AG04449 (cell line): ENCODE data around the gene GJA3.

ENCODE experiments used
- CTCF ChIA-PET: fragments of 350-600 bp; formaldehyde crosslinking; extraction: SDS; loops from one replicate; lab custom pipeline; 2021; ENCODE audit warnings: antibody characterized with exemption; lab: Yijun Ruan, JAX
- POLR2A ChIA-PET: fragments of 400-600, 350-600 bp; formaldehyde crosslinking; extraction: SDS; loops from one replicate; lab custom pipeline; 2020; ENCODE audit warnings: antibody characterized with exemption, inconsistent platforms; lab: Yijun Ruan, JAX
- DNase-seq: peaks from one replicate; pipeline ENCODE4 v3.0.0-alpha.2; 2010; ENCODE audit warnings: low read depth, low spot score
- H3K4me3 ChIP-seq: 2 replicates; pipeline ENCODE4 v1.5.1; 2011; ENCODE audit warnings: low read depth, mild to moderate bottlenecking, control low read depth, low read length
- TF ChIP-seq, protein P1 (sequence below): IDR thresholded peaks from one replicate; pipeline ENCODE4 v1.5.1; 2011; ENCODE audit warnings: mild to moderate bottlenecking, moderate library complexity, low read length, control low read depth, inconsistent platforms; ENCODE audit not compliant: insufficient read depth; ENCODE audit errors: missing control alignments

GJA3 gene

DNA sequence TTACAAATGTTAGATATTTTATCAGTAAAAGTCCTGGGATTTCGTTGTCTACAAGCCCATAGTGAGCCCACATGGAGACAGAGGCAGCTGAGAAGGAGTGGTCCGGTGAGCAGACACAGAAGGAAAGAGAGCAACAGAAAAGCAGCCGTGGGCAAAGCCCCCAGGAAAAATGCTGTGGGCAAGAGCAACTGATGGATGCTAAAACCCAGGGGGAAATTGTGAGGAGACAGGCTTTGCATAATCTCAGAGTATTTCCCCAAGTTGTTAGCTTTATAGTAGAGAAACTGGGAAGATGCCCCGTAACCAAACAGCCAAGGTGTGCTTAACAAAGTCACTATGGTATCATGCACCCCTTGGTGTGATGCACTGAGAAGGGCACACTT is 35.1 kb downstream of the GJA3 start:
- no peak for DNase-seq
- no peak overlapping the region for H3K4me3 ChIP-seq
- CTCF ChIA-PET, result interaction anchor here (1.0 kb wide), 1 partner anchor 15 kb away, joined by 3 read pairs; no protein-coding TSS in a partner anchor
- POLR2A ChIA-PET, result no interaction called here
- TF ChIP-seq, protein P1, sequence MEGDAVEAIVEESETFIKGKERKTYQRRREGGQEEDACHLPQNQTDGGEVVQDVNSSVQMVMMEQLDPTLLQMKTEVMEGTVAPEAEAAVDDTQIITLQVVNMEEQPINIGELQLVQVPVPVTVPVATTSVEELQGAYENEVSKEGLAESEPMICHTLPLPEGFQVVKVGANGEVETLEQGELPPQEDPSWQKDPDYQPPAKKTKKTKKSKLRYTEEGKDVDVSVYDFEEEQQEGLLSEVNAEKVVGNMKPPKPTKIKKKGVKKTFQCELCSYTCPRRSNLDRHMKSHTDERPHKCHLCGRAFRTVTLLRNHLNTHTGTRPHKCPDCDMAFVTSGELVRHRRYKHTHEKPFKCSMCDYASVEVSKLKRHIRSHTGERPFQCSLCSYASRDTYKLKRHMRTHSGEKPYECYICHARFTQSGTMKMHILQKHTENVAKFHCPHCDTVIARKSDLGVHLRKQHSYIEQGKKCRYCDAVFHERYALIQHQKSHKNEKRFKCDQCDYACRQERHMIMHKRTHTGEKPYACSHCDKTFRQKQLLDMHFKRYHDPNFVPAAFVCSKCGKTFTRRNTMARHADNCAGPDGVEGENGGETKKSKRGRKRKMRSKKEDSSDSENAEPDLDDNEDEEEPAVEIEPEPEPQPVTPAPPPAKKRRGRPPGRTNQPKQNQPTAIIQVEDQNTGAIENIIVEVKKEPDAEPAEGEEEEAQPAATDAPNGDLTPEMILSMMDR, result no peak

DNA sequence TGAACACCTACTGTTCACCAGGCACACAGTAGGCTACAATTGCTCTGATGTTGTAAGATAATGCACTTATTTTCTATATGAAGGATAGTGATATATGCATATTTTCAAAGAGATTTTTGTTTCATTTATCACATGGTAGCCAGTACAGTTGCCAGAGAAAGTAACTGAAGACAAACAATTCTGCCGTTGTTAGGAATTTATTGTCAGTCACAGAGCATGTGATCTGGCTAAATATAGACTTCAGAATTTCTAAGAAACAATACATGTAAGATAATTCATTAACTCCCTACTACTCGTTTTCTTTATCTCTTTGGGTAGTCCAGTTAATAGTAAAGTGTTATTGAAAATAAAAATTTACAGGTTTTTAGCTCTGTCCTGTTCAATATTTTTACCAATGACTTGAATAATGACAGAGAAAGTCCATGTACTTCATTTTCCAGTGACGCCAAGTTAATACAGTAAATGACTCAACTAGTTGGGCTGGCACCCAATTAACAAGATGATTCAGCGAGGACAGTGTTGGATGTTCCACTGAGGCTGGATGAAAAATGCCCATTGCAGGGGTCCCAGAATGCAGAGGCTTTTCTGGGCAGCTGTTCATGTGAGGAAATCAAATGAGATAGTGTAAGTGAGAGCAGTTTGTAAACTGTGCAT is 35.6 kb downstream of the GJA3 start:
- DNase-seq, result no peak
- CTCF ChIA-PET, result interaction anchor here (1.0 kb wide), 1 partner anchor 16 kb away, joined by 3 read pairs; no protein-coding TSS in a partner anchor
- H3K4me3 ChIP-seq, result no peak overlapping the region
- POLR2A ChIA-PET, result no interaction called here
- TF ChIP-seq, protein P1, result no peak

DNA sequence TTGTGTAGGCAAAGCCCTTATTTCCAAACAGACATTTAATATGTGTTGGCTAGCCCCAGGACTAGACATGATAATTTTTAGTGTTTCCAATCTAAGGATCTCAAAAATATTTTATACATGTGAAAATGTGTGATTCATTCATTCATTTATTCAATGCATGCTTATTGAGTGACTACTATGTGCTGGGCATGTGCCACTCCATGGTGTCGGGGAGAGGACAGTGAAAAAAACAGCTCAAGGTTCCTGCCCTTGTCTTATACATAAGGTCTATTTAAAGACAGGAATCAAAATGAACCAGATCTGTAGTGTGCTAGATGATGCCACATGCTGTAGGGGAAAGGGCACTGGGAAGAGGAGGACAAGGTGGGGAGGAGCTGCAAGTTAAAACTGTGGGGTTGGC is 36.5 kb downstream of the GJA3 start:
- H3K4me3 ChIP-seq, result no peak overlapping the region
- TF ChIP-seq, protein P1, result no peak
- POLR2A ChIA-PET, result no interaction called here
- no peak for DNase-seq
- CTCF ChIA-PET, result no interaction called here

DNA sequence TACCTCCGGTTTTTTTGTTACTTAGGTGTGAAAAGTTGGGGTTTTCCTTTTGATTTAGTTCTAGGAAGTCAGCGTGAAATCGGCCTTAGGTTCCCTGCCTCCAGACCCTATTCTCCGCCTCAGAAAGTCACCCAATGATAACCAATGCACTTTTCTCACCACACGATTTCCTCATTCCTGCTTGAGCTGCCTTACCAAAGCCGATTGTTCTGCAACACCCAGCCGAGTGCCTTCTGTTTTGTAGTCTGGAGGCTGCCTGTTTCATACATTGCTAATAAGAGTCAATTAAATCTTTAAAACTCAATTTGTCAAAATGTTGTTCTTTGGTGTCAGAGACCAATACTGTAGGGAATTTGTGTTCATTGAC is 39.7 kb downstream of the GJA3 start:
- TF ChIP-seq, protein P1, result no peak
- no peak for DNase-seq
- ChIA-PET CTCF (no interaction called here), POLR2A (no interaction called here)
- H3K4me3 ChIP-seq, result peak overlapping the region; percentile 44; the same call in 1 of the 2 replicates

DNA sequence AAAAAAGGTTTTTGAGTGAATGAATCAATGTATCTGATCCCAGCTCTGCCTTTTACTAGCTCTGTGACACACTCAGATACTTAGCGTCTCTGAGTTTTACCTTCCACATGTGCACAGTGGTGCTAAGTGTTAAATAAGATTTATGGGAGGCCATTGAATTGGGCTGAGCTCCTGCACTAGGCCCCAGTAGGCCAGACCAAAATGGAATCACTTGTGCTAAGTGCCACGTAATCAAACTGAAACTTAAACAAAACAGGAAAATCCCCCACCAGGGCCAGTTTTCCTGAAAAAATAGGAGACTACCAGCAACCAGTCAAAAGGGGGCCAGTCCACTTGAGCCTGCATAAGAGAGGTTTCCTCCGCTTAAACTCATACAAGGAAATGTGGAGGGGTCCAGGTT is 40.9 kb downstream of the GJA3 start:
- CTCF ChIA-PET, result interaction anchor here (1.0 to 2.6 kb wide), 2 partner anchors 8 to 135 kb away, joined by 3 to 8 read pairs; no protein-coding TSS in a partner anchor
- TF ChIP-seq, protein P1, result no peak
- POLR2A ChIA-PET, result no interaction called here
- H3K4me3 ChIP-seq, result no peak overlapping the region; the same call in 1 of the 2 replicates
- DNase-seq, result no peak

DNA sequence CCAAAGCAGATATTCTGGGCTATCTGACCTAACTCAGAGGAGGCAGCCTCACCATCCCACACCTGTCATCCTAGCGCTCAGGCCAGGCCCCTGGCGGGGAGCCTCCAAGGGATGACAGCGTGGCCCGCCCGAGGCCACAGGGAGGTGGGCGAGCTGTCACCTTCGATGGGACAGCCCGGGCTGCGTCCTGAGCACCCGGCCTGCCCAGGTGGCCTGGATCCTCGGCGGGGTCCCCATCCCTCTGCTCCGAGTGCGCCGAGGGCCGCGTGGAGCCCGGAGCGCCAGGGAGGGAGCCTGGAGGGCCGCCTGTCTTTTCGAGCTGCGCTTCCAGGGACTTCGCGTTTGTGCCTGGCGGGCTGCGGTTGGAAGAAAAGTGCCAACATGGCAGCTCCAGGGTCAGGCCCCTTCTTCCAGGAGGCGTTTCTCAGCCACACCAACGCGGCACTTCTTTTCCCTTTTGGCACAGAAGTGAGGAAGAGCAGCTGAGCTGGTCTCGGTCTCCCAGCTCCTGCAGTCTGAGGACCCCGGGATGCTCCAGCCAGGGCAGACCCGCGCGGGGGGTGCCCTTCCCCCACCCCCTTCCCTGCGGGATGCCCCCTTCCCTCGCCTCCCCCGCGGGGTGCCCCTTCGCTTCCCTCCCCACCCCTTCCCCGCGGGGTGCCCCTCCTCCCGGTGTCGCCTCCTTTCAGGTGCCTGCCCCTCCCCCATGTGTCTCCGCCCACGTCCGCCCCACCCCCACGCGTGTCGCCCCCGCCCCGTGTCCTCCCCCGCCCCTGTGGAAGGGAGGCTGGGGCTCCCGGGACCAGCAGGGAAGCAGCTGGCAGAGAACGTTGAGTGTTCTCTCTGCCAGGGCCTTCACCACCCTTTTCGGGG is 42.3 kb downstream of the GJA3 start:
- no peak for DNase-seq
- POLR2A ChIA-PET, result interaction anchor here (0.9 kb wide), 1 partner anchor 9 kb away, joined by 4 read pairs; no protein-coding TSS in a partner anchor
- H3K4me3 ChIP-seq, result peak overlapping the region; percentile 54
- CTCF ChIA-PET, result interaction anchor here (0.9 to 2.6 kb wide), 5 partner anchors 10 to 134 kb away, joined by 3 to 8 read pairs (median 4); no protein-coding TSS in a partner anchor
- TF ChIP-seq, protein P1, result no peak
